GM19372 (cell line): ENCODE data around the gene CTBS.
A peak's percentile ranks its signal among the peaks of the same experiment; 100 is the strongest.
"Not testable (repeated sequence)": the region's sequence is repeated elsewhere in the genome, so short reads cannot be mapped to it uniquely, and the experiment has no call there.

Source experiments
- ATAC-seq: cut with Tn5 transposase; IDR thresholded peaks from one replicate; pipeline ENCODE4 v1.9.1; 2021; ENCODE audit warnings: mild to moderate bottlenecking, low read depth, moderate library complexity; ENCODE audit not compliant: unreplicated experiment

Gene CTBS, protein sequence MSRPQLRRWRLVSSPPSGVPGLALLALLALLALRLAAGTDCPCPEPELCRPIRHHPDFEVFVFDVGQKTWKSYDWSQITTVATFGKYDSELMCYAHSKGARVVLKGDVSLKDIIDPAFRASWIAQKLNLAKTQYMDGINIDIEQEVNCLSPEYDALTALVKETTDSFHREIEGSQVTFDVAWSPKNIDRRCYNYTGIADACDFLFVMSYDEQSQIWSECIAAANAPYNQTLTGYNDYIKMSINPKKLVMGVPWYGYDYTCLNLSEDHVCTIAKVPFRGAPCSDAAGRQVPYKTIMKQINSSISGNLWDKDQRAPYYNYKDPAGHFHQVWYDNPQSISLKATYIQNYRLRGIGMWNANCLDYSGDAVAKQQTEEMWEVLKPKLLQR

GRCh38 chr1:84573967-84574842, at the start of gene CTBS:
Gene CTBS, minus strand, starts transcription at chr1:84574440. Its CDS starts 25 bp downstream, at chr1:84574415.
- ATAC-seq: peak; percentile 75

DNA sequence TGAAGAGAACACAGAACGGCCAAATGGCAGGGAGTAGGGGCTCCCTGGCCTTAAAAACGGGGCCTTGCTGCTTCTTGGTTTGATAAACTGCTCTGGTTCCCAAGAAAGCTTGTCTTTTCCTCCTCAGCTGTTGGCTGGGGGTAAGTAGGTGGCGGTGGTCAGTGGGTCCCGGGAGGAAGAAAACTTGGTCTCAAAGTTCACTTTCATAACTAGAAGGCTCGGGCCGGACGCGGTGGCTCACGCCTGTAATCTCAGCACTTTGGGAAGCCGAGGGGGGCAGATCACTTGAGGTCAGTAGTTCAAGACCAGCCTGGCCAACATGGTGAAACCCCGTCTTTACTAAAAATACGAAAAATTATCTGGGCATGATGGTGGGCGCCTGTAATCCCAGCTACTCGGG, 47.3 kb upstream of the CTBS start:
- no peak for ATAC-seq

- peak; percentile 95 for ATAC-seq
Observed at GRCh38 chr1:84620720-84621313, 46.6 kb upstream of the CTBS start.

GRCh38 chr1:84619383-84620102, 45.3 kb upstream of the CTBS start:
- no peak for ATAC-seq

DNA sequence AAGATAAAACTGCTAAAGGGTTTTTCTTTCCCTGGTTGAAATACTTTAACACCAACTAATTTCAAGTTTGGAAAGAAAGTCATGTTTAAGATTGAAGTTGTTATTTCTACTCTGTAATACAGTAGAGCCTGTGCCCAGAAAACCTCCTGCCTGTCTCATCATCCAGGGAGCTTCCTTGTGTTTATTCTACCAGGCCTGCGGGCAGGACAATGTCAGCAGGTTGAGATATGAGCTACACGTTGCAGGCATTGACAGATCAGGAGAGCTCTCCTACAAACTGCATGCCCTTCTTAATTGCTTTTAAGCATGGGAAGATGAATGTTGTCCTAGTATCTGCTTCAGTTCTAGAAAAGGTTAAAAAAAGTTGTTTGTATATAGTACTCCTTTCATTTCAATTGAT, 43.1 kb upstream of the CTBS start:
- ATAC-seq: no peak

- no peak for ATAC-seq
Observed at GRCh38 chr1:84615790-84616189, 41.5 kb upstream of the CTBS start.

- no peak for ATAC-seq
Observed at GRCh38 chr1:84613887-84614286, 39.6 kb upstream of the CTBS start.

DNA sequence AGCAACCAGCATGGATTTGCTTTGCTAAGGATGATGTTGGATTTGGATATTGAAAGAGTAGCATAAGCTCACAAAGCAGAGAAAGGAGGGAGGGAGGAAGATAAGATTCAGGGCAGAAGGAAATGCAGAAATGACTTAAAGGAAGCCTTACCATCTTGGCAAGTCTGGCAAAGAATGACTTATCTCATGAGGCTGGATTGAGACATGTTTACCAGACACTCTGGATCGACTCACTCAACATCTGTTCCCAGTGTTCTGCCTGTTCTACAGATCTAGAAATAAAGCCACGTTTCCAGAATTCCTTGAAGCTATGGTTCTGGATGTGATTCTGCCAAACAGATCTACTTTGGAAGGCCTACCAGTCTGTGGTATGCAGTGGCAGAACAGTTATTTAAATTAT, 38.8 kb upstream of the CTBS start:
- no peak for ATAC-seq

DNA sequence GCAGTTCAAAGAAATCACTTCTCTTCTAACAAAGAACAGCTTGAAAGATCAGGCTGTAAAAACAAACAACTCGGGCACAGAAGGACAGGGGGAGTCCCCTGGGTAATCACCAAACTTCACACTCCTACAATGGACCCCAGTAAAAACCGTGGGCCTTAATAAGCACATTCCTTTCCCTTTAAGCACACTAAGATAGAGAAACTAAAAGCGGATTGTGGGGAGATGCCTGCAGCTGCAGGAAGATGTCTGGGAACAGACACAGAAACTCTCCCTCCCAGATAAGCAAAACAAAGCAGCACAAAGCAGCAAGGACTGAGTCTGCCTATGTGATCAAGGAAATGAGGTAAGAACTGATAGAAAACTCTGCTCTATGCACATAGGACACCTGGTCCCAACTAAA, 37.6 kb upstream of the CTBS start:
- ATAC-seq: no peak

GRCh38 chr1:84611091-84611490, 36.9 kb upstream of the CTBS start:
- ATAC-seq: no peak

- ATAC-seq: no peak
Observed at GRCh38 chr1:84606977-84607376, 32.7 kb upstream of the CTBS start.

- ATAC-seq: no peak
Observed at GRCh38 chr1:84605157-84605556, 30.9 kb upstream of the CTBS start.

DNA sequence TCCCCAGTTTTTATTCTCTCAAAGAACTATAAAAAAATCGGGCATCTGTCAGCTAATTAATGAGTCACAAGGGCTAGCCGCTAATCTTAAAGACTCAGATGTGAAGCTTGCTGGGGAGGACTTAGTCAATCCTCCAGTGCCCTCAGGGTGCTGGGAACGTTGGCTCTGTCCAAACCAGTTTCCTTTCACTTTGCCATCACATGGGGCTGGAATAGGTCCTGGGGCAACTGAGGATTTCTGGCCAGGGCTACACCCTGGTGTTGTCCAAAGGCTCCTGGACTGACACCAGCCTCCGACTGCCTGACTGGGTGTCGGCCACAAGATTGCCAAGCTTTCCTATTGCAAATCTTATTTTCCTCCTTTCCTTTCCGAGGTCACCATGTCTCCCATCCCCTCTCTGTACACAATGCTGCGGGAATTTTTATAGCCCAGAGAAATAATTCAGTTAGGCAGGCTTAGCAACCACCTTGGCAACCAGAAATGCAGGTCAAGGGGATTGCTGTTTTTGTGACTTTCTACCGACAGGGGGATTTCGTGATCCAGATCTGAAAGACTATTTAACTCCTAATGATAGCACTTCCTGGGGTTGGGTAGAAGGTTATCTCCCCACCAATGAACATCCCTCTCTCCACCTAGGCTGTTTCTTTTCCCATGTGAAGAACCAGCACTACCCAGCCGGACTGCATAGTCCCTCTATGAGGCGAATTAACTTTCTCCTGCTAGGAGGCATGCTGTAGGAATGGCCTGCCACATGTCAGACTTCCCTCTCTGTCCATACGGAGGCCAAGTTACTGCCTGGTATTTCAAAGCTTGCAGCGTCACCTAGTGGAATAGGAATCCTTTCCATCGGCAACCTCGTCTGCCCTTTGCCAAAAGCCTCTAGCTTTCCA, 29.9 kb upstream of the CTBS start:
- ATAC-seq: no peak

- ATAC-seq: no peak
Observed at GRCh38 chr1:84603223-84603622, 29.0 kb upstream of the CTBS start.

DNA sequence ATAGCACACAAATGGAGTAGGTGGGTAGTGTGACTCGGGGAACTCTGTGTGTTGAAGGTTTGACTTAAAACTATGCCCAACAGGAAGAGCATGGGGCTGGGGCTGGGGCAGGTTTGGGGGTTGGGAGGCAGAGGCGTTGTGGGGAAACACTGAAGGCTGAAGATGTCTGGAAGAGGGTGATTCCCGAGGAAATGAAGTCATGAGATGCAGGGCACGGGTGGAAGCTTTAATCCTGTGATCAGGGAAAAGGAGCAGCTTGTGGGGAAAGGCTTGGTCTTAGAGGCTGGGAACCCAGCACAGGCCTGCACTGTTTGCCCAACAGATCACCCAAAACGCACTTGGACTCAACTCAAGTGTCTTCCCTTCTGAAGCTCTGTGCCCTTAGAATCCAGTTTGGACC, 26.6 kb upstream of the CTBS start:
- ATAC-seq: no peak

DNA sequence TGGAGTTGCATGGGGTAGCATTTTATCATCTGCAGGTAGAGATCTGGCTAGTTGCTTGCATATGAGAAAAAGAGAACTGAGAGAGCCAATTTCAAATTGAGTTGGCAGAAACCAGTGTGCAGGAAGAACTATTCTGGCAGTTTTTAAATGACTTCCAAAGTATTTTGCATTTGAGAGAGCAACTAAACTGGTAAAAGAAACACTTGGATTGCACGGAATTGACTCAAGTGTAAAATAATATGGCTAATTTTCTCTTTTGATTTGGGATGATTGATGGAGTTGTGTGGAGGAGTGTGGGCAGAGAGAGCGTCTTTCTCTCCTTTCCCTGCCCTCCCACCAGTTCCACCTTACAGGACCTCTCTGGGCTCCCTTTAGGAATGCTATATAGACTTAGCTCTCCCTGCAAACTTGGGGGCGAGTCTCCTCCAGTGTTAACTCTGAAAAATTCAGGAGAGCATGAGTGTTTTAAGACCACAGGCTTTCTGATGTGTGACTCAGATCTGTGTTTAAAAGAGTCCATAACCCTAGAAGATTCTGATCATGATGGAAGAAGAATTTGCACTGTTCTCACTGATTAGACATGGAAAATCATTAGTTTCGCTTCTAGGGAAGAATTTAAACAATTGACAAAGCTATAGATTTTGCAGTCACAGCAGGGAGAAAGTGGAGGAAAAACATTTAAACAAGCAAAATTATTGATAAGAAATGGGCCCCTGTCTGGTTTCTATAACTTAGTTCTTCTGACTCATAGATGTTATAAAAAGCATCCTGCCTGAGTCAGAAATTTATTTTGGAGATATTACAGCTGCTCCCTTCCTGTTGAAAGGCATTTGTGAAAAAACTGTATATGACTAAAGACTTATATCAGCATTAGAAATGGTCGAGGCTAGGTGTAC, 24.9 kb upstream of the CTBS start:
- ATAC-seq: peak; percentile 63

GRCh38 chr1:84598418-84598817, 24.2 kb upstream of the CTBS start:
- no peak for ATAC-seq

DNA sequence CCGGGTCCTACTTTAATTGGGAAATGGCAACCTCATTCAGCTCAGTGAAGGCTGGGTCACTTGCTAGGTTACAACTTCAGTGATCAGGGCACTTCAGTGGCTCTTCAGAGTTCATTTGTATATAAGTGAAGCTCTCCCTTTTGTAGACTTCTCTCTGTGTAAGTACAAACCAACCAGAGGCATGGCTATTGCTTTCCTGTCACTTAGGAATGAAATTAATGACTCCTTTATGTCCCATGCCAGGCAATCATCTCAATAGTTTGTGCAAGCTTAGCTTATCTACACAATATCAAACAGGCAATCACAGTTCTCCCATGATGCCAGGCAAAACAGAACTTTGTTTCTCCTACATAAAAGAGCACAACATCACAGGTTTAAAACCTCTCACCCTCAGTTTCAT, 22.8 kb upstream of the CTBS start:
- ATAC-seq: no peak

GRCh38 chr1:84594959-84595358, 20.7 kb upstream of the CTBS start:
- not testable (repeated sequence) for ATAC-seq
